ENCODE results near the gene MAP4K2.

DNA sequence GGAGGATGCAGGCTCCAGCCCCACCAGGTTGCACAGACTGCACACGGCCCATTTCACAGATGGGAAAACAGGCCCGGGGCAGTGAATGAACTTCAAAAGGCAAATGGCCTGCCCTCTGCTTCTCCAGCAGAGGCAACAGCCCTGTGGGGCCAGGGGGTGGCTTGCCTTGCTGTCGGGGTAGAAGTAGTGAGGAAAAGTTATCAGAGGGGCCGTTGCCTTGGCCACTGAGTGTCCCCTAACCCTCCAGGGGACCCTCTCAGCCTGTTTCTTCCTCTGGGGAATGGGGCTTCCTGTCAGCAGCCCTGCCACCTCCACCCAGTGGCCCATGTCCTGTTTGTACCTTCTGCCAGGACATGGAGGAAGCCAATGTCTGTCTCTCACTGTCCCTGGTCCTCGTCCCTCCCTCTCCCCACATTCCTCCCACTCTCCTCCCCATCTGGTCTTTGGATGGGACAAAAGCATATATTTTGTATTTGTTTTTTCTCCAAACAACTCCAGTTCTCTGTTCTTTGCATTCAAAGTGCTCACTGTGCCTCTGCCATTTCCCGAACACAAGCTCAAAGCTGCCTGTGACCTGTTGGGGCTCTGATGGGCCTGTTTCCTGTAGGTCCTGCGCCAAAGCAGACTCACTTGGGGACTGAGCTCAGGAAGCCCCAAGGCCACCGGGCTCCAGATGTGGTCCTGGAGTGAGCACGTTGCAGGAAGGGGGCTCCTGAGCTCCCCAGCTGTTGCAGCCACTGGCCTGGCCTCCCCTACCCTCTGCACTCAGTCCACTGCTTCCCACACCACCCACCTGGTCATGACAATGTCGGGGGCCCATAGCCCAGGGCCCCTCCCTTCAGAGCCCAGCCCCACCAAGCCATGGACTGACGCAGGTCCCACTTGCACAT is 9.5 kb downstream of the MAP4K2 start:
- TF ChIP-seq PPARA (CRISPR knock-in tag; IDR thresholded peaks at IDR 0.05; ENCODE audit: borderline replicate concordance) (no peak), GLIS3 (CRISPR knock-in tag; IDR thresholded peaks at IDR 0.05) (no peak), SNAI2 (CRISPR knock-in tag; IDR thresholded peaks at IDR 0.05) (no peak), BACH2 (CRISPR knock-in tag; IDR thresholded peaks at IDR 0.05; ENCODE audit: borderline replicate concordance) (no peak), ZC3H10 (CRISPR knock-in tag; IDR thresholded peaks at IDR 0.05) (no peak), RARB (CRISPR knock-in tag; IDR thresholded peaks at IDR 0.05) (no peak), ZFP3 (CRISPR knock-in tag; IDR thresholded peaks at IDR 0.05) (no peak), POU6F1 (CRISPR knock-in tag; IDR thresholded peaks at IDR 0.05; ENCODE audit: borderline replicate concordance, low read depth) (no peak), ESRRG (CRISPR knock-in tag; IDR thresholded peaks at IDR 0.05) (no peak), PATZ1 (CRISPR knock-in tag; IDR thresholded peaks at IDR 0.05; ENCODE audit: borderline replicate concordance) (no peak), ISL1 (CRISPR knock-in tag; IDR thresholded peaks at IDR 0.05) (no peak), ARNTL (CRISPR knock-in tag; IDR thresholded peaks at IDR 0.05; ENCODE audit: borderline replicate concordance, low read depth) (no peak)
